Measurements from ENCODE around the gene PTPN1. TPM values are rescaled to one million over a fixed set of nuclear protein-coding genes. Genes with fewer than 3 reads are reported as not detected.
"Not testable (repeated sequence)": the region's sequence is repeated elsewhere in the genome, so short reads cannot be mapped to it uniquely, and the experiment has no call there.

Gene PTPN1
- total RNA-seq, 1 experiment from 2014 or later = 30.8 TPM

GRCh38 chr20:50598074-50598473 is 87.9 kb downstream of the PTPN1 start:
- Histone ChIP-seq H2BK120ac (ENCODE audit: low read depth, low read length, poor library complexity, severe bottlenecking) (no peak overlapping the region), H4K5ac (ENCODE audit: insufficient read length, low read depth, low read length) (no peak overlapping the region), H2BK15ac (ENCODE audit: low read depth, low read length) (no peak overlapping the region), H3K14ac (ENCODE audit: insufficient read depth, low read length) (no peak overlapping the region), H3K4ac (ENCODE audit: low read depth, low read length) (no peak overlapping the region), H3K4me2 (ENCODE audit: insufficient read depth, insufficient read length, low read length) (no peak overlapping the region), H3K79me2 (ENCODE audit: insufficient read depth, low read length) (no peaks in the 10 kb centered on the region), H2BK5ac (ENCODE audit: insufficient read length, low read length) (no peak overlapping the region), H3K18ac (ENCODE audit: insufficient read length, low read depth, low read length) (no peak overlapping the region), H2AFZ (ENCODE audit: low read length) (no peak overlapping the region), H3K23ac (ENCODE audit: insufficient read length, low read depth, low read length) (no peak overlapping the region), H3K4me1 (ENCODE audit: insufficient read depth, low read length) (no peaks in the 10 kb centered on the region), H4K20me1 (ENCODE audit: control insufficient read depth, insufficient read depth, insufficient read length) (no peaks in the 10 kb centered on the region), H2BK12ac (ENCODE audit: insufficient read length, low read depth, low read length) (no peak overlapping the region), H3K27me3 (ENCODE audit: insufficient read depth, low read length) (no peaks in the 10 kb centered on the region), H4K8ac (replicated peaks; ENCODE audit: insufficient read length, low read depth, low read length) (no peak overlapping the region), H2AK5ac (ENCODE audit: insufficient read length, low read length) (no peak overlapping the region), H3K9ac (ENCODE audit: extremely low read depth, insufficient read length, low read length) (no peak overlapping the region), H2BK20ac (ENCODE audit: low read depth, low read length, poor library complexity, severe bottlenecking) (no peak overlapping the region), H3T11ph (ENCODE audit: low read length) (no peak overlapping the region), H3K9me3 (ENCODE audit: control insufficient read depth, low read depth, low read length) (no peaks in the 10 kb centered on the region), H3K23me2 (ENCODE audit: insufficient read length, low read depth, low read length, poor library complexity, severe bottlenecking) (no peaks in the 10 kb centered on the region), H4K91ac (ENCODE audit: insufficient read length, low read depth, low read length) (no peak overlapping the region), H3K27ac (ENCODE audit: insufficient read length, low read depth, low read length) (no peak overlapping the region), H3K79me1 (ENCODE audit: insufficient read depth, low read depth, low read length, poor library complexity, severe bottlenecking) (no peaks in the 10 kb centered on the region), H3K56ac (ENCODE audit: insufficient read length, low read depth, low read length) (no peak overlapping the region)
- Mint-ChIP-seq H3K36me3 (ENCODE audit: insufficient read depth in 1 of 3, low read depth in 3 of 3) (no peaks in the 10 kb centered on the region), H3K27me3 (ENCODE audit: low read depth) (peaks cover 1% of the 10 kb centered on the region; the same call in 1 of the 2 replicates), H3K4me3 (no peak overlapping the region), H3K9me3 (no peaks in the 10 kb centered on the region), H3K27ac (no peak overlapping the region), H3K4me1 (peaks cover 9 to 15% of the 10 kb centered on the region in 2 experiments)
- no CpG with 5 or more reads among the region's 7 CpGs for WGBS (ENCODE audit: extremely low coverage, insufficient read length, low lambda C conversion rate)
- TF ChIP-seq CTCF (conservative IDR thresholded peaks at IDR 0.05) = no peak
- DNase-seq = no peak

DNA sequence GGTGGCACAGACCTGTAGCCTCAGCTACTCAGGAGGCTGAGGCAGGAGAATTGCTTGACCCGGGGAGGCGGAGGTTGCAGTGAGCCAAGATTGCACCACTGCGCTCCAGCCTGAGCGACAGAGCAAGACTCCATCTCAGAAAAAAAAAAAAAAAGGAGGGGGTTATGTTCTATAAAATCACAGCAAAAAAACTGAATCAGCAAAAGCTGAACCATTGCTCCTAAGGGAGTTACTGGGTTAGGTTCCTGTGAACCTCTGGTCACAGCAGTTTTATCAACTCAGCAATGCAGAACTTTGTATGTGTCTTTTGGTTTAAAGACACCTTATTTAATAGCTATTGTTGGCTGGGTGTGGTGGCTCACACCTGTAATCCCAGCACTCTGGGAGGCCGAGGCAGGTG is 88.6 kb downstream of the PTPN1 start:
- no CpG with 5 or more reads among the region's 5 CpGs for WGBS (ENCODE audit: extremely low coverage, insufficient read length, low lambda C conversion rate)
- not testable (repeated sequence) for H4K5ac ChIP-seq (ENCODE audit: insufficient read length, low read depth, low read length); H3K4me2 ChIP-seq (ENCODE audit: insufficient read depth, insufficient read length, low read length); H2AK5ac ChIP-seq (ENCODE audit: insufficient read length, low read length); H4K20me1 ChIP-seq (ENCODE audit: control insufficient read depth, insufficient read depth, insufficient read length); H3K9ac ChIP-seq (ENCODE audit: extremely low read depth, insufficient read length, low read length); H3K23me2 ChIP-seq (ENCODE audit: insufficient read length, low read depth, low read length, poor library complexity, severe bottlenecking); H3K27ac ChIP-seq (ENCODE audit: insufficient read length, low read depth, low read length); H3K18ac ChIP-seq (ENCODE audit: insufficient read length, low read depth, low read length); H3K9me3 ChIP-seq (ENCODE audit: control insufficient read depth, low read depth, low read length); H3T11ph ChIP-seq (ENCODE audit: low read length); H2BK5ac ChIP-seq (ENCODE audit: insufficient read length, low read length); H3K4me1 ChIP-seq (ENCODE audit: insufficient read depth, low read length); H3K79me1 ChIP-seq (ENCODE audit: insufficient read depth, low read depth, low read length, poor library complexity, severe bottlenecking); H3K27me3 ChIP-seq (ENCODE audit: insufficient read depth, low read length); H3K23ac ChIP-seq (ENCODE audit: insufficient read length, low read depth, low read length); H2BK12ac ChIP-seq (ENCODE audit: insufficient read length, low read depth, low read length); H2BK20ac ChIP-seq (ENCODE audit: low read depth, low read length, poor library complexity, severe bottlenecking); H3K27ac Mint-ChIP-seq; H3K14ac ChIP-seq (ENCODE audit: insufficient read depth, low read length); H3K56ac ChIP-seq (ENCODE audit: insufficient read length, low read depth, low read length); H3K4me3 Mint-ChIP-seq; H4K8ac ChIP-seq (replicated peaks; ENCODE audit: insufficient read length, low read depth, low read length); H3K79me2 ChIP-seq (ENCODE audit: insufficient read depth, low read length); H2BK15ac ChIP-seq (ENCODE audit: low read depth, low read length); H2AFZ ChIP-seq (ENCODE audit: low read length); H2BK120ac ChIP-seq (ENCODE audit: low read depth, low read length, poor library complexity, severe bottlenecking); H4K91ac ChIP-seq (ENCODE audit: insufficient read length, low read depth, low read length); H3K36me3 Mint-ChIP-seq (ENCODE audit: insufficient read depth in 1 of 3, low read depth in 3 of 3); H3K4ac ChIP-seq (ENCODE audit: low read depth, low read length); H3K27me3 Mint-ChIP-seq (ENCODE audit: low read depth); DNase-seq; H3K9me3 Mint-ChIP-seq
- H3K4me1 Mint-ChIP-seq = peaks cover 9 to 15% of the 10 kb centered on the region in 2 experiments
